Hepatocyte (in vitro differentiated cells): ENCODE results near the gene CHRM2. TPM values are rescaled to one million over a fixed set of nuclear protein-coding genes. Genes with fewer than 3 reads are reported as not detected.

Source experiments
- DNase-seq: peaks from one replicate; pipeline ENCODE4 v3.0.0-alpha.2; 2016; ENCODE audit warnings: low spot score
- H2AFZ ChIP-seq: fragments of 200-600 bp; sonication (generic); 2 replicates; pipeline ENCODE4 v1.6.0; 2016; ENCODE audit warnings: antibody characterized with exemption, mild to moderate bottlenecking
- H3K27ac ChIP-seq: fragments of 200-600 bp; sonication (generic); 2 replicates; pipeline ENCODE4 v1.5.1; 2016; ENCODE audit warnings: mild to moderate bottlenecking
- H3K27me3 ChIP-seq: fragments of 200-600 bp; sonication (generic); 2 replicates; pipeline ENCODE4 v1.6.1; 2016
- H3K36me3 ChIP-seq: fragments of 200-600 bp; sonication (generic); replicated peaks from 2 replicates; pipeline ENCODE4 v1.5.1; 2016; ENCODE audit warnings: low read depth; ENCODE audit not compliant: insufficient read depth
- H3K4me1 ChIP-seq: fragments of 200-600 bp; sonication (generic); 2 replicates; pipeline ENCODE4 v1.5.1; 2016; ENCODE audit warnings: mild to moderate bottlenecking, moderate library complexity; ENCODE audit not compliant: insufficient read depth
- H3K4me2 ChIP-seq: fragments of 200-600 bp; sonication (generic); 2 replicates; pipeline ENCODE4 v1.6.0; 2016
- H3K4me3 ChIP-seq: fragments of 200-600 bp; sonication (generic); 2 replicates; pipeline ENCODE4 v1.5.1; 2016; ENCODE audit warnings: mild to moderate bottlenecking
- H3K79me2 ChIP-seq: fragments of 200-600 bp; sonication (generic); 2 replicates; pipeline ENCODE4 v1.6.0; 2017; ENCODE audit warnings: mild to moderate bottlenecking
- H3K9me2 ChIP-seq: fragments of 200-600 bp; sonication (generic); replicated peaks from 2 replicates; pipeline ENCODE4 v1.6.0; 2017; ENCODE audit warnings: mild to moderate bottlenecking; ENCODE audit not compliant: insufficient read depth
- H3K9me3 ChIP-seq: fragments of 200-600 bp; sonication (generic); 2 replicates; pipeline ENCODE4 v1.5.1; 2016; ENCODE audit warnings: low read depth, mild to moderate bottlenecking
- H4K20me1 ChIP-seq: fragments of 200-600 bp; sonication (generic); 2 replicates; pipeline ENCODE4 v1.6.0; 2016; ENCODE audit warnings: mild to moderate bottlenecking; ENCODE audit not compliant: insufficient read depth, poor library complexity, severe bottlenecking
- CTCF ChIP-seq: fragments of 200-600 bp; sonication (generic); IDR thresholded peaks from 2 replicates; pipeline ENCODE4 v1.5.1; 2016; ENCODE audit warnings: antibody characterized with exemption, mild to moderate bottlenecking; ENCODE audit not compliant: poor library complexity
- EZH2 ChIP-seq: fragments of 200-600 bp; sonication (generic); IDR thresholded peaks from 2 replicates; pipeline ENCODE4 v1.6.1; 2016; ENCODE audit warnings: antibody characterized with exemption, mild to moderate bottlenecking, borderline replicate concordance
- EZH2phosphoT487 ChIP-seq: fragments of 200-600 bp; sonication (generic); IDR thresholded peaks from one replicate; pipeline ENCODE4 v1.6.1; 2018; ENCODE audit warnings: antibody characterized with exemption, mild to moderate bottlenecking, low read depth, moderate library complexity; ENCODE audit not compliant: unreplicated experiment, severe bottlenecking
- WGBS: methylation state at CpG from one replicate; pipeline ENCODE4 v1.1.6; 2016; ENCODE audit warnings: low lambda C conversion rate; ENCODE audit errors: missing lambda C conversion rate; 5-methylcytosine and 5-hydroxymethylcytosine counted together
- polyA plus RNA-seq: library from polyadenylated mRNA; unstranded; fragments of >200 nt; fragmentation: Nextera tagmentation; extraction: Ambion mirVana; gene quantifications from 2 replicates; pipeline ENCODE4 v1.2.1, GENCODE V29; 2016
- total RNA-seq: library from RNA; depleted of rRNA; stranded (reverse); fragments of >200 nt; gene quantifications from 2 replicates; pipeline ENCODE4 v1.2.3, GENCODE V29; 2014

The CHRM2 gene
- total and polyA plus RNA-seq, 2 experiments from 2014 or later: 2.3 to 5.3 TPM

GRCh38 chr7:136912339-136912738, 43.9 kb downstream of the CHRM2 start:
- Histone ChIP-seq H3K36me3 (no peaks in the 10 kb centered on the region), H3K27ac (no peak overlapping the region), H4K20me1 (no peaks in the 10 kb centered on the region), H3K9me2 (no peaks in the 10 kb centered on the region), H3K4me3 (no peak overlapping the region), H3K4me2 (no peak overlapping the region), H3K4me1 (no peaks in the 10 kb centered on the region), H3K9me3 (no peaks in the 10 kb centered on the region), H3K27me3 (no peaks in the 10 kb centered on the region), H2AFZ (no peak overlapping the region), H3K79me2 (no peaks in the 10 kb centered on the region)
- WGBS: 34% methylated on average over 3 of the region's 3 CpGs
- TF ChIP-seq CTCF (no peak), EZH2phosphoT487 (no peak), EZH2 (no peak)
- DNase-seq: no peak

GRCh38 chr7:136914016-136914415, 45.6 kb downstream of the CHRM2 start:
- H3K27me3 ChIP-seq: no peaks in the 10 kb centered on the region
- no peak overlapping the region for H3K4me2 ChIP-seq
- no peaks in the 10 kb centered on the region for H3K79me2 ChIP-seq
- H3K9me2 ChIP-seq: no peaks in the 10 kb centered on the region
- H3K36me3 ChIP-seq: no peaks in the 10 kb centered on the region
- TF ChIP-seq CTCF (no peak), EZH2phosphoT487 (no peak), EZH2 (no peak)
- DNase-seq: no peak
- no peak overlapping the region for H3K4me3 ChIP-seq
- H3K27ac ChIP-seq: no peak overlapping the region
- no peaks in the 10 kb centered on the region for H3K4me1 ChIP-seq
- WGBS: 90% methylated on average over 3 of the region's 3 CpGs
- H2AFZ ChIP-seq: no peak overlapping the region
- H4K20me1 ChIP-seq: no peaks in the 10 kb centered on the region
- H3K9me3 ChIP-seq: no peaks in the 10 kb centered on the region

- H3K27ac ChIP-seq: no peak overlapping the region
- H3K4me1 ChIP-seq: no peaks in the 10 kb centered on the region
- no peaks in the 10 kb centered on the region for H4K20me1 ChIP-seq
- TF ChIP-seq EZH2: no peak
- no peak for TF ChIP-seq CTCF
- no peak for TF ChIP-seq EZH2phosphoT487
- no peaks in the 10 kb centered on the region for H3K9me3 ChIP-seq
- no peak overlapping the region for H2AFZ ChIP-seq
- no peaks in the 10 kb centered on the region for H3K36me3 ChIP-seq
- no peak overlapping the region for H3K4me3 ChIP-seq
- H3K79me2 ChIP-seq: no peaks in the 10 kb centered on the region
- no peaks in the 10 kb centered on the region for H3K9me2 ChIP-seq
- DNase-seq: no peak
- no peak overlapping the region for H3K4me2 ChIP-seq
- H3K27me3 ChIP-seq: no peaks in the 10 kb centered on the region
- WGBS: 76% methylated on average over 2 of the region's 2 CpGs
Observed at GRCh38 chr7:136919820-136920219, 51.4 kb downstream of the CHRM2 start.

GRCh38 chr7:136923111-136923667, 54.7 kb downstream of the CHRM2 start:
- Histone ChIP-seq H4K20me1 (no peaks in the 10 kb centered on the region), H2AFZ (no peak overlapping the region), H3K9me3 (no peaks in the 10 kb centered on the region), H3K4me2 (no peak overlapping the region), H3K36me3 (no peaks in the 10 kb centered on the region), H3K27ac (no peak overlapping the region), H3K4me1 (no peaks in the 10 kb centered on the region), H3K79me2 (no peaks in the 10 kb centered on the region), H3K9me2 (no peaks in the 10 kb centered on the region), H3K27me3 (no peaks in the 10 kb centered on the region), H3K4me3 (no peak overlapping the region)
- no peak for DNase-seq
- TF ChIP-seq EZH2phosphoT487: no peak
- no peak for TF ChIP-seq EZH2
- no peak for TF ChIP-seq CTCF
- WGBS: 36% methylated on average over 3 of the region's 3 CpGs
